Measurements from ENCODE around the gene CLIC4. TPM values are rescaled to one million over a fixed set of nuclear protein-coding genes. Genes with fewer than 3 reads are reported as not detected.
"Not testable (repeated sequence)": the region's sequence is repeated elsewhere in the genome, so short reads cannot be mapped to it uniquely, and the experiment has no call there.

The CLIC4 gene
- total RNA-seq, 1 donor, result 966 TPM

DNA sequence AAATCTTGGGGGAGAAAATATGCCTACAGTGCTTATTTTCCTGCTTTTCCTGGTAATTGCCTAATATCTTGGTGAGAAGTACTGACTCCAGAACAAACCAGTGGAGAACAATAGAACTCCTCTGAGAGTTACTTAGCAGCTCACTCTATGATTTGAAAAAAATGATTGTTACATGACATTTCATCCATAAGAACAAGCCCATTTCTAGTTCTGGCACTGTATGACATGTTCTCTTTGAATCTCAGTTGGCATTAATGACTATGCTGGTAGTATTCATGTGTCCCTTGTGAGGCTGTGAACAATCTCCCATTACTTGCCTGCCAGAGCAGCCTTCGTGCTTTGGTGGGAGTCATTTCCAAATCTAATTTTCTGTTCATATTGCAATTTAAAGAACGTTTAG is 58.0 kb downstream of the CLIC4 start:
- TF ChIP-seq, protein P1, sequence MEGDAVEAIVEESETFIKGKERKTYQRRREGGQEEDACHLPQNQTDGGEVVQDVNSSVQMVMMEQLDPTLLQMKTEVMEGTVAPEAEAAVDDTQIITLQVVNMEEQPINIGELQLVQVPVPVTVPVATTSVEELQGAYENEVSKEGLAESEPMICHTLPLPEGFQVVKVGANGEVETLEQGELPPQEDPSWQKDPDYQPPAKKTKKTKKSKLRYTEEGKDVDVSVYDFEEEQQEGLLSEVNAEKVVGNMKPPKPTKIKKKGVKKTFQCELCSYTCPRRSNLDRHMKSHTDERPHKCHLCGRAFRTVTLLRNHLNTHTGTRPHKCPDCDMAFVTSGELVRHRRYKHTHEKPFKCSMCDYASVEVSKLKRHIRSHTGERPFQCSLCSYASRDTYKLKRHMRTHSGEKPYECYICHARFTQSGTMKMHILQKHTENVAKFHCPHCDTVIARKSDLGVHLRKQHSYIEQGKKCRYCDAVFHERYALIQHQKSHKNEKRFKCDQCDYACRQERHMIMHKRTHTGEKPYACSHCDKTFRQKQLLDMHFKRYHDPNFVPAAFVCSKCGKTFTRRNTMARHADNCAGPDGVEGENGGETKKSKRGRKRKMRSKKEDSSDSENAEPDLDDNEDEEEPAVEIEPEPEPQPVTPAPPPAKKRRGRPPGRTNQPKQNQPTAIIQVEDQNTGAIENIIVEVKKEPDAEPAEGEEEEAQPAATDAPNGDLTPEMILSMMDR (IDR thresholded peaks at IDR 0.05; ENCODE audit: insufficient read depth, low read length), result no peak
- H3K4me3 ChIP-seq (ENCODE audit: low read depth, low read length), result no peak overlapping the region
- DNase-seq (ENCODE audit: low read depth), result peak; percentile 48

- DNase-seq (ENCODE audit: low read depth), result no peak
- no peak overlapping the region for H3K4me3 ChIP-seq (ENCODE audit: low read depth, low read length)
- TF ChIP-seq, protein P1 (IDR thresholded peaks at IDR 0.05; ENCODE audit: insufficient read depth, low read length), result no peak
Measured at GRCh38 chr1:24803987-24804530, 58.8 kb downstream of the CLIC4 start.

DNA sequence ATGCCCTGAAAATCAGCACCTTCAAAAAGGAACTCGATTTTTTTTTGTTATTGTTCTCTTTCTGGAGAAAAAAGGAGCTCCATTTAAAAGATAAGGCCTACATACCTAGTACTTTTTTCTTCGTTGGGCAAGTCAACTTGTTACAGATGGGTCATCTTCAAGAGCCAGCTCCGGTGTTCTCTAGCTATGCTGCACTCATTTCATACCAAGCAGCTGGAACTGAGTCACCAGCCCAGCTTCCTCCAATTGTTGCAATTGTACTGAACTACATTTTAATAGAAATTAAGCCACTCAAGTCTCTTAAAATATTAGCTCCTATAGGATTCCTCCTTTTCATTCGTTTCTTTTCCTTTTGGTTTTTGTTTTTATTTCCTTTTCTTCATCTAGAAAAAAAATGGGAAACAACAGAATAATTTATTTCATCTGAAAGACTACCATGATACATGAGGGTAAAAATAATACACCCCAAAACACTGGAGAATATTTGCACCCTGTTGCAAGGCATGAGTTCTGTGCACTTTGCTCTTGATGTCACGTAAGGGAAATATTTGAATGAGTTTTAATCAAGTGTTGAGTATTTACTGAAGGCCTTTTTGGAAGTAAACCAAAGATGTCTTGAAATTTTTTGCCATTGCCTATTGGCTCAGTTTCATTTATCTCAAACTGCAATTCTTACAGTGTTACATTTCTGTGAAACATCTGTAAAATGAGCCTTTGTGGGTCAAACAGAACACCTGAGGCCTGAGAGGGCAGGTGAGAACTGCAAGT is 60.5 kb downstream of the CLIC4 start:
- peak; percentile 74 for DNase-seq (ENCODE audit: low read depth)
- no peak overlapping the region for H3K4me3 ChIP-seq (ENCODE audit: low read depth, low read length)
- TF ChIP-seq, protein P1 (IDR thresholded peaks at IDR 0.05; ENCODE audit: insufficient read depth, low read length), result no peak

GRCh38 chr1:24806588-24806987 is 61.3 kb downstream of the CLIC4 start:
- DNase-seq (ENCODE audit: low read depth), result no peak
- H3K4me3 ChIP-seq (ENCODE audit: low read depth, low read length), result no peak overlapping the region
- TF ChIP-seq, protein P1 (IDR thresholded peaks at IDR 0.05; ENCODE audit: insufficient read depth, low read length), result no peak

DNA sequence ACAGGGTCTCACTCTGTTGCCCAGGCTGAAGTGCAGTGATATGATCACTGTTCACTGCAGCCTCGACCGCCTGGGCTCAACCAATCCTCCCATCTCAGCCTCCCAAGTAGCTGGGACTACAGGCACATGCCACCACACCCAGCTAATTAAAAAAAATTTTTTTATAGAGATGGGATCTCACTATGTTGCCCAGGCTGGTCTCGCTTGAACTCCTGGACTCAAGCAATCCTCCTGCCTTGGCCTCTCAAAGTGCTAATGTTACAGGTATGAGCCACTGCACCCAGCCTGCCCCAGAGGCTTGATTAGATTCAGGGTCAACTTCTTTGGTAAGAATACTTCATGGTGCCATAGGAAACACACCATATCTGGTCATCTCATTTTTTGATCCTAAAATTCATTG is 66.2 kb downstream of the CLIC4 start:
- DNase-seq (ENCODE audit: low read depth); H3K4me3 ChIP-seq (ENCODE audit: low read depth, low read length): not testable (repeated sequence)

DNA sequence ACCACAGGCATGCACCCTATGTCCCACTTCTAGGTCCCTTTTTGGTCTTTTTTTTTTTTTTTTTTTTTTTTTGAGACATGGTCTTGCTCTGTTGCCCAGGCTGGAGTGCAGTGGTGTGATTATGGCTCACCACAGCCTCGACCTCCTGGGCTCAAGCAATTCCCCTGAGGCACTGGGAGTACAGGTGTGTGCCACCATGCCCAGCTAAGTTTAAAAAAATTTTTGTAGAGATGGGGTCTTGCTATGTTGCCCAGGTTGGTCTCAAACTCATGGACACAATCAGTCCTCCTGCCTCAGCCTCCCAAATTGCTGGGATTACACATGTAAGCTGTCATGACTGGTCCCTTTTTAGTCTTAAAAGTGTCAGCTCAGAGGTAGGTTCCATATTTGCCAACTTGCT is 75.0 kb downstream of the CLIC4 start:
- not testable (repeated sequence) for DNase-seq (ENCODE audit: low read depth); H3K4me3 ChIP-seq (ENCODE audit: low read depth, low read length)

GRCh38 chr1:24822887-24823286 is 77.6 kb downstream of the CLIC4 start:
- no peak overlapping the region for H3K4me3 ChIP-seq (ENCODE audit: low read depth, low read length)
- DNase-seq (ENCODE audit: low read depth), result no peak
- TF ChIP-seq, protein P1 (IDR thresholded peaks at IDR 0.05; ENCODE audit: insufficient read depth, low read length), result no peak

DNA sequence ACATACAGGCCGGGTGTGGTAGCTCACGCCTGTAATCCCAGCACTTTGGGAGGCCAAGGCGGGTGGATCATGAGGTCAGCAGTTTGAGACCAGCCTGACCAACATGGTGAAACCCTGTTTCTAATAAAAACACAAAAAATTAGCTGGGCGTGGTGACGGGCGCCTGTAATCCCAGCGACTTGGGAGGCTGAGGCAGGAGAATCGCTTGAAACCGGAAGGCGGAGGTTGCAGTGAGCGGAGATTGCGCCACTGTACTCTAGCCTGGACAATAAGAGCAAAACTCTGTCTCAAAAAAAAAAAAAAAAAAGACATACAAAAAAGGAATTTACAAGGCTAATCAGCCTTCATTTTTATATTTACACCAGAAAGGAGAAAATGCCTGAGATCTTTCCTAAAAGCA is 78.2 kb downstream of the CLIC4 start:
- H3K4me3 ChIP-seq (ENCODE audit: low read depth, low read length); DNase-seq (ENCODE audit: low read depth): not testable (repeated sequence)

Data from fibroblast of the aortic adventitia (primary cell).